ENCODE data around the gene FUS.

DNA sequence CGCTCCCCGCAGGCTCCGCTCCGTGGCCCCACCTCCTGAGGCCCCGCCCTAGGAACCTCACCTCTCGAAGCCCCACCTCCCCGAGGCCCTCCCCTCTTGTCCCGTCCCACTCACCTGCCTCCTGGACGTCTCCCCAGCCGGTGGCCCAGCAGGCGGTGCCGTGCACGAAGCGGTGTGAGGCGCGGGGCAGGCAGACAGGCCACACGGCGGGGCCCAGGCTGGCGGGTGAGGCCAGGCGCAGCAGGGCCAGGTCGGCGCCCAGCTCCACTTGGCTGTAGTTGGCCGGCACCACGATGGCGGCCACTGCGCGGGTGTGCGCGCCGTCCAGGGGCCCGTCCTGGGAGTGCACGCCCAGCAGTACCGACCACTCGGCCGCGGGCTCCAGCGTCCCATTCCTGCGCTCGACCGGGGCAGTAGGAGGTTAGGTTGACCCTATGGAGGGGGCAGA, 31.6 kb upstream of the FUS start:
- TF ChIP-seq, protein P1, sequence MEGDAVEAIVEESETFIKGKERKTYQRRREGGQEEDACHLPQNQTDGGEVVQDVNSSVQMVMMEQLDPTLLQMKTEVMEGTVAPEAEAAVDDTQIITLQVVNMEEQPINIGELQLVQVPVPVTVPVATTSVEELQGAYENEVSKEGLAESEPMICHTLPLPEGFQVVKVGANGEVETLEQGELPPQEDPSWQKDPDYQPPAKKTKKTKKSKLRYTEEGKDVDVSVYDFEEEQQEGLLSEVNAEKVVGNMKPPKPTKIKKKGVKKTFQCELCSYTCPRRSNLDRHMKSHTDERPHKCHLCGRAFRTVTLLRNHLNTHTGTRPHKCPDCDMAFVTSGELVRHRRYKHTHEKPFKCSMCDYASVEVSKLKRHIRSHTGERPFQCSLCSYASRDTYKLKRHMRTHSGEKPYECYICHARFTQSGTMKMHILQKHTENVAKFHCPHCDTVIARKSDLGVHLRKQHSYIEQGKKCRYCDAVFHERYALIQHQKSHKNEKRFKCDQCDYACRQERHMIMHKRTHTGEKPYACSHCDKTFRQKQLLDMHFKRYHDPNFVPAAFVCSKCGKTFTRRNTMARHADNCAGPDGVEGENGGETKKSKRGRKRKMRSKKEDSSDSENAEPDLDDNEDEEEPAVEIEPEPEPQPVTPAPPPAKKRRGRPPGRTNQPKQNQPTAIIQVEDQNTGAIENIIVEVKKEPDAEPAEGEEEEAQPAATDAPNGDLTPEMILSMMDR (IDR thresholded peaks at IDR 0.05; ENCODE audit: extremely low read depth in 1 of 2, insufficient read depth in 1 of 2, low read depth in 1 of 2, low read length in 2 of 2): no peak
- no peak for TF ChIP-seq JUN (IDR thresholded peaks at IDR 0.05; ENCODE audit: borderline replicate concordance, insufficient read depth, insufficient read length, low read depth)
- TF ChIP-seq EZH2 (IDR thresholded peaks at IDR 0.05; ENCODE audit: borderline replicate concordance, low read depth, low read length, severe bottlenecking): no peak
- no peak for TF ChIP-seq POLR2A (IDR thresholded peaks at IDR 0.05; ENCODE audit: low read depth, low read length)
- TF ChIP-seq POLR2AphosphoS5 (IDR thresholded peaks at IDR 0.05; ENCODE audit: insufficient read depth, low read depth, low read length): no peak
- TF ChIP-seq, protein P2, sequence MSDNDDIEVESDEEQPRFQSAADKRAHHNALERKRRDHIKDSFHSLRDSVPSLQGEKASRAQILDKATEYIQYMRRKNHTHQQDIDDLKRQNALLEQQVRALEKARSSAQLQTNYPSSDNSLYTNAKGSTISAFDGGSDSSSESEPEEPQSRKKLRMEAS (IDR thresholded peaks at IDR 0.05; ENCODE audit: insufficient read depth, insufficient read length): no peak
- TF ChIP-seq MYC (IDR thresholded peaks at IDR 0.05; ENCODE audit: low read depth, low read length): no peak
- TF ChIP-seq GATA2 (IDR thresholded peaks at IDR 0.05; ENCODE audit: insufficient read depth, insufficient read length, low read depth, low read length): no peak
- no peak for TF ChIP-seq FOS (IDR thresholded peaks at IDR 0.05; ENCODE audit: borderline replicate concordance, insufficient read depth, low read length)
